AG04449 (cell line): ENCODE measurements around the gene BICDL2.

Source experiments
- CTCF ChIA-PET: fragments of 350-600 bp; formaldehyde crosslinking; extraction: SDS; loops from one replicate; lab custom pipeline; 2021; ENCODE audit warnings: antibody characterized with exemption; lab: Yijun Ruan, JAX
- POLR2A ChIA-PET: fragments of 400-600, 350-600 bp; formaldehyde crosslinking; extraction: SDS; loops from one replicate; lab custom pipeline; 2020; ENCODE audit warnings: antibody characterized with exemption, inconsistent platforms; lab: Yijun Ruan, JAX
- DNase-seq: peaks from one replicate; pipeline ENCODE4 v3.0.0-alpha.2; 2010; ENCODE audit warnings: low read depth, low spot score
- H3K4me3 ChIP-seq: 2 replicates; pipeline ENCODE4 v1.5.1; 2011; ENCODE audit warnings: low read depth, mild to moderate bottlenecking, control low read depth, low read length
- CTCF ChIP-seq: IDR thresholded peaks from one replicate; pipeline ENCODE4 v1.5.1; 2011; ENCODE audit warnings: mild to moderate bottlenecking, moderate library complexity, low read length, control low read depth, inconsistent platforms; ENCODE audit not compliant: insufficient read depth; ENCODE audit errors: missing control alignments

BICDL2 gene

GRCh38 chr16:2992383-2993081 lies 44.2 kb downstream of the BICDL2 start:
- POLR2A ChIA-PET = no interaction called here
- no peak for DNase-seq
- CTCF ChIA-PET = interaction anchor here (1.1 to 1.3 kb wide), 2 partner anchors 10 to 11 kb away, joined by 4 to 5 read pairs; no protein-coding TSS in a partner anchor
- no peak overlapping the region for H3K4me3 ChIP-seq
- no peak for TF ChIP-seq CTCF

- ChIA-PET POLR2A (no interaction called here), CTCF (no interaction called here)
- no peak for TF ChIP-seq CTCF
- H3K4me3 ChIP-seq = no peak overlapping the region
- DNase-seq = no peak
Observed at GRCh38 chr16:2991566-2992261, 45.0 kb downstream of the BICDL2 start.

GRCh38 chr16:2990891-2991290 lies 45.9 kb downstream of the BICDL2 start:
- POLR2A ChIA-PET = no interaction called here
- no peak overlapping the region for H3K4me3 ChIP-seq
- DNase-seq = no peak
- TF ChIP-seq CTCF = no peak
- CTCF ChIA-PET = no interaction called here

GRCh38 chr16:2988590-2989099 lies 48.1 kb downstream of the BICDL2 start:
- POLR2A ChIA-PET = interaction anchor here (0.5 kb wide), 1 partner anchor 32 kb away, joined by 3 read pairs; no protein-coding TSS in a partner anchor
- no peak overlapping the region for H3K4me3 ChIP-seq
- CTCF ChIA-PET = no interaction called here
- TF ChIP-seq CTCF = no peak
- no peak for DNase-seq

GRCh38 chr16:2987833-2988232 lies 48.9 kb downstream of the BICDL2 start:
- ChIA-PET POLR2A (no interaction called here), CTCF (no interaction called here)
- no peak for TF ChIP-seq CTCF
- H3K4me3 ChIP-seq = no peak overlapping the region
- no peak for DNase-seq

- H3K4me3 ChIP-seq = no peak overlapping the region
- no peak for DNase-seq
- TF ChIP-seq CTCF = no peak
- POLR2A ChIA-PET = no interaction called here
- CTCF ChIA-PET = interaction anchor here (1.2 kb wide), 1 partner anchor 12 kb away, joined by 3 read pairs; no protein-coding TSS in a partner anchor
Observed at GRCh38 chr16:2987286-2987685, 49.5 kb downstream of the BICDL2 start.
